Activated CD8-positive, alpha-beta memory T cell treated with anti-CD3 and anti-CD28 coated beads for 1 hour (primary cell): Measurements from ENCODE around the gene TRPM1.
"Not testable (repeated sequence)": the region's sequence is repeated elsewhere in the genome, so short reads cannot be mapped to it uniquely, and the experiment has no call there.

Source experiments
- DNase-seq, 2 donors: peaks; one replicate each; pipeline ENCODE4 v3.0.0-alpha.2; 2020; ENCODE audit warnings: low read depth in 1 of 2; ENCODE audit errors: extremely low read depth in 1 of 2

Gene TRPM1

GRCh38 chr15:31125061-31125460 is 23.5 kb upstream of the TRPM1 start:
- DNase-seq, result no peak

GRCh38 chr15:31116423-31117030 is 15.0 kb upstream of the TRPM1 start:
- no peak for DNase-seq

- DNase-seq, result no peak
Observed at GRCh38 chr15:31111091-31111647, 9.6 kb upstream of the TRPM1 start.

GRCh38 chr15:31108836-31109235 is 7.3 kb upstream of the TRPM1 start:
- DNase-seq, result no peak

GRCh38 chr15:31106495-31107300 is 5.2 kb upstream of the TRPM1 start:
- no peak for DNase-seq

GRCh38 chr15:31104003-31104402 is 2.5 kb upstream of the TRPM1 start:
- no peak for DNase-seq

GRCh38 chr15:31102374-31103342 is 1.1 kb upstream of the TRPM1 start:
- DNase-seq, result no peak

GRCh38 chr15:31102039-31102321 is 455 bp upstream of the TRPM1 start:
- no peak for DNase-seq

GRCh38 chr15:31100738-31101137 is 787 bp downstream of the TRPM1 start:
- no peak for DNase-seq

- no peak for DNase-seq
Observed at GRCh38 chr15:31098953-31099740, 2.4 kb downstream of the TRPM1 start.

- no peak for DNase-seq
Observed at GRCh38 chr15:31098491-31098917, 3.0 kb downstream of the TRPM1 start.

GRCh38 chr15:31096563-31096962 is 5.0 kb downstream of the TRPM1 start:
- no peak for DNase-seq

- no peak for DNase-seq
Observed at GRCh38 chr15:31091481-31091880, 10.0 kb downstream of the TRPM1 start.

GRCh38 chr15:31090766-31091165 is 10.8 kb downstream of the TRPM1 start:
- no peak for DNase-seq

GRCh38 chr15:31089368-31090047 is 12.0 kb downstream of the TRPM1 start:
- DNase-seq, result no peak

- DNase-seq, result no peak
Observed at GRCh38 chr15:31088672-31089367, 12.7 kb downstream of the TRPM1 start.

GRCh38 chr15:31088041-31088440 is 13.5 kb downstream of the TRPM1 start:
- DNase-seq, result not testable (repeated sequence)

GRCh38 chr15:31086344-31086743 is 15.2 kb downstream of the TRPM1 start:
- no peak for DNase-seq

- DNase-seq, result no peak
Observed at GRCh38 chr15:31085359-31085758, 16.2 kb downstream of the TRPM1 start.
